Pancreas (tissue), 10 donors: ENCODE measurements around the gene DIP2C. TPM values are rescaled to one million over a fixed set of nuclear protein-coding genes. Genes with fewer than 3 reads are reported as not detected.
"Not testable (repeated sequence)": the region's sequence is repeated elsewhere in the genome, so short reads cannot be mapped to it uniquely, and the experiment has no call there.

ENCODE experiments used
- ATAC-seq, 4 donors: fragments of 200-7000 bp; cut with Tn5 transposase; one replicate each; pipeline versions ENCODE4 v1.8.0 to v1.9.1; 2020; ENCODE audit warnings: mild to moderate bottlenecking in 4 of 4, moderate library complexity in 4 of 4
- DNase-seq, 6 donors: peaks; one replicate each; pipeline ENCODE4 v3.0.0-alpha.2; 2020
- FAIRE-seq: peaks from 2 replicates; lab custom pipeline; 2012; peaks lifted over from hg19 to GRCh38; lab: Jason Lieb, UNC
- H3K27ac ChIP-seq, 4 donors: fragments of 200-600 bp; sonication (generic); 1 replicate in 3 of 4; 2 replicates in 1 of 4; pipeline versions ENCODE4 v1.5.0 to v1.8.0; 2020
- H3K27me3 ChIP-seq, 4 donors: fragments of 200-600 bp; one replicate each; pipeline ENCODE4 v1.8.0; 2021
- H3K36me3 ChIP-seq, 3 donors: fragments of 200-600 bp; sonication (generic) in 1 of 3; one replicate each; pipeline versions ENCODE4 v1.5.0 to v1.8.0; 2020 to 2021
- H3K4me1 ChIP-seq, 3 donors: fragments of 200-600 bp; one replicate each; pipeline ENCODE4 v1.8.0; 2021
- H3K4me3 ChIP-seq, 4 donors: fragments of 200-600 bp; sonication (generic) in 2 of 4; one replicate each; pipeline versions ENCODE4 v1.5.0 to v1.8.0; 2020 to 2021
- H3K9me3 ChIP-seq, 4 donors: fragments of 200-600 bp; one replicate each; pipeline ENCODE4 v1.8.0; 2021
- WGBS, 2 donors: extraction: QIAGEN DNeasy Blood & Tissue Kit; methylation state at CpG; one replicate each; pipeline ENCODE4 v1.1.7; 2013; 5-methylcytosine and 5-hydroxymethylcytosine counted together
- intact Hi-C, 3 donors: fragments of 100-400 bp; cut with DNase I; formaldehyde crosslinking; loops; one replicate each; pipeline versions ENCODE4 v1.11.1 to v1.14.2; 2022
- polyA plus RNA-seq, 2 donors: library from polyadenylated mRNA; stranded (reverse); fragments of 200-250 nt; gene quantifications; one replicate each; pipeline ENCODE4 v1.2.3, GENCODE V29; 2013
- total RNA-seq, 6 donors: library from RNA; stranded (reverse); fragmentation: NEBNext Ultra II Directional in 4 of 6; extraction: Animal tissue kit (Norgen Biotek cat#: 25700) in 4 of 6; gene quantifications; one replicate each; pipeline versions ENCODE4 v1.2.1 to v1.2.4, GENCODE V29; 2021 to 2023
- TF ChIP-seq, protein P1 (sequence below), 4 donors: fragments of 200-600 bp; sonication (generic) in 3 of 4; IDR thresholded peaks; one replicate each; pipeline versions ENCODE4 v1.5.0 to v1.8.0; 2021; ENCODE audit warnings: antibody characterized with exemption in 4 of 4
- donor health status: healthy with polysubstance abuse.
- donor health status: DM: no; HTN: no; CAD: no; lungs with moderate emphysema.
- donor health status: DM: no; HTN: no; CAD: no.
- donor health status: control.
- donor health status: control.
- donor health status: Bipolar disorder and iron deficiency.
- donor health status: DM: yes; HTN: yes; CAD: no.
- donor health status: DM: no; HTN: no; CAD: no.
- donor health status: DM: no; HTN: no; CAD: no.
- donor health status: DM: yes; HTN: yes; CAD: no.

The DIP2C gene
- total and polyA plus RNA-seq, 8 donors, result 4.3 to 11.8 (median 7.3) TPM

- H3K27me3 ChIP-seq, result no peaks in the 10 kb centered on the region
- H3K36me3 ChIP-seq, result no peaks in the 10 kb centered on the region
- no peaks in the 10 kb centered on the region for H3K4me1 ChIP-seq
- ATAC-seq (no peak), DNase-seq (no peak), FAIRE-seq (no peak)
- H3K4me3 ChIP-seq, result no peak overlapping the region
- 67 to 69% methylated on average over 9 of the region's 9 CpGs for WGBS, 2 donors
- intact Hi-C loops, result no loop called here
- H3K27ac ChIP-seq, result no peak overlapping the region
- TF ChIP-seq, protein P1, sequence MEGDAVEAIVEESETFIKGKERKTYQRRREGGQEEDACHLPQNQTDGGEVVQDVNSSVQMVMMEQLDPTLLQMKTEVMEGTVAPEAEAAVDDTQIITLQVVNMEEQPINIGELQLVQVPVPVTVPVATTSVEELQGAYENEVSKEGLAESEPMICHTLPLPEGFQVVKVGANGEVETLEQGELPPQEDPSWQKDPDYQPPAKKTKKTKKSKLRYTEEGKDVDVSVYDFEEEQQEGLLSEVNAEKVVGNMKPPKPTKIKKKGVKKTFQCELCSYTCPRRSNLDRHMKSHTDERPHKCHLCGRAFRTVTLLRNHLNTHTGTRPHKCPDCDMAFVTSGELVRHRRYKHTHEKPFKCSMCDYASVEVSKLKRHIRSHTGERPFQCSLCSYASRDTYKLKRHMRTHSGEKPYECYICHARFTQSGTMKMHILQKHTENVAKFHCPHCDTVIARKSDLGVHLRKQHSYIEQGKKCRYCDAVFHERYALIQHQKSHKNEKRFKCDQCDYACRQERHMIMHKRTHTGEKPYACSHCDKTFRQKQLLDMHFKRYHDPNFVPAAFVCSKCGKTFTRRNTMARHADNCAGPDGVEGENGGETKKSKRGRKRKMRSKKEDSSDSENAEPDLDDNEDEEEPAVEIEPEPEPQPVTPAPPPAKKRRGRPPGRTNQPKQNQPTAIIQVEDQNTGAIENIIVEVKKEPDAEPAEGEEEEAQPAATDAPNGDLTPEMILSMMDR (IDR thresholded peaks at IDR 0.05), result no peak
- H3K9me3 ChIP-seq, result no peaks in the 10 kb centered on the region
Observed at GRCh38 chr10:427761-428519, 261.5 kb downstream of the DIP2C start.

DNA sequence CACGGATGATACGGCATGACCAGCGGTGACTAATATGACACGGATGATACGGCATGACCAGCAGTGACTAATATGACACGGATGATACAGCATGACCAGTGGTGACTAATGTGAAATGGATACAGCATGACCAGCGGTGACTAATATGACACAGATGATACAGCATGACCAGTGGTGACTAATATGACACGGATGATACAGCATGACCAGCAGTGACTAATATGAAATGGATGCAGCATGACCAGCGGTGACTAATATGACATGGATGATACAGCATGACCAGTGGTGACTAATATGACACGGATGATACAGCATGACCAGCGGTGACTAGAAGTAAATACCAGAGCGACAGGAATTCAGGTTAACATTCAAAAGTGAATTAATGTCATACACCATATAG is 264.1 kb downstream of the DIP2C start:
- FAIRE-seq, H3K4me1 ChIP-seq, H3K4me3 ChIP-seq, H3K27ac ChIP-seq, intact Hi-C loops, H3K27me3 ChIP-seq, H3K36me3 ChIP-seq, ATAC-seq, DNase-seq, H3K9me3 ChIP-seq: not testable (repeated sequence)
- WGBS, 2 donors, result 96 to 98% methylated on average over 12 of the region's 12 CpGs

DNA sequence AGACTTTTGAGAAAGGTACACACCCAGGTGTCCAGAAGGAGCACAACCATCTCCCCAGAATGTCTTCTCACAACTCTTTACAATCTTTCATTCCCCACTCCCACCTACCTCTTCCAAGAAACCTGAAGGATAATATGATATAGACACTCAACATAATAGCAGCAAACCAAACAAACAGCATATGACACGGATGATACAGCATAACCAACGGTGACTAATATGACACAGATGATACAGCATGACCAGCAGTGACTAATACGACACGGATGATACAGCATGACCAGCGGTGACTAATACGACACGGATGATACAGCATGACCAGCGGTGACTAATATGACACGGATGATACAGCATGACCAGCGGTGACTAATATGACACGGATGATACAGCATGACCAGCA is 264.7 kb downstream of the DIP2C start:
- H3K27ac ChIP-seq, H3K4me1 ChIP-seq, DNase-seq, H3K27me3 ChIP-seq, H3K9me3 ChIP-seq, H3K36me3 ChIP-seq, ATAC-seq, H3K4me3 ChIP-seq, FAIRE-seq, intact Hi-C loops: not testable (repeated sequence)
- 95% methylated on average over 10 to 11 of the region's 11 CpGs for WGBS, 2 donors

DNA sequence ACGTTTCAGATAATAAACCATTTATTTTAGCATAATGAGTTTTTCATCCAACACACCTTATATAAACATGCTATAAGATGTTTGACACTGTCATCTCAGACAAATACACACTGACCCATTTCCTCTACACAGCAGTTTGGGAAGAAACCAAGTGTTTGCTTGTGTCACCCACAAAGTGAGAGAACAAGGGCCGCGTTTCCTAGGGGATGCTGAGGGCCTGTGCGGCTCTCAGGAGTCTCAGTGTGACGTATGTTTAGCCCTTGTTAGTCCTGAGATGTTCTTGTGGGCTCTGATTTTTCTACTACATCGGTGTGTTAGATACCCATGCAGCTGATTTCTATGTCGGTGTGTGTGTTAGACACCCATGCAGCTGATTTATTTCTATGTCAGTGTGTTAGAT is 266.3 kb downstream of the DIP2C start:
- TF ChIP-seq, protein P1 (IDR thresholded peaks at IDR 0.05), result no peak
- intact Hi-C loops, result no loop called here
- Histone ChIP-seq H3K4me1 (no peaks in the 10 kb centered on the region), H3K27me3 (no peaks in the 10 kb centered on the region), H3K27ac (no peak overlapping the region), H3K9me3 (no peaks in the 10 kb centered on the region), H3K36me3 (no peaks in the 10 kb centered on the region), H3K4me3 (no peak overlapping the region)
- WGBS, 2 donors, result 89 to 91% methylated on average over 7 of the region's 7 CpGs
- DNase-seq, result no peak
- FAIRE-seq, result no peak
- no peak for ATAC-seq

GRCh38 chr10:422675-423074 is 266.8 kb downstream of the DIP2C start:
- intact Hi-C loops, result no loop called here
- no peaks in the 10 kb centered on the region for H3K27me3 ChIP-seq
- DNase-seq (no peak), ATAC-seq (no peak), FAIRE-seq (no peak)
- TF ChIP-seq, protein P1 (IDR thresholded peaks at IDR 0.05), result no peak
- no peaks in the 10 kb centered on the region for H3K36me3 ChIP-seq
- H3K4me3 ChIP-seq, result no peak overlapping the region
- WGBS, 2 donors, result 85 to 86% methylated on average over 14 of the region's 14 CpGs
- no peaks in the 10 kb centered on the region for H3K9me3 ChIP-seq
- no peaks in the 10 kb centered on the region for H3K4me1 ChIP-seq
- H3K27ac ChIP-seq, result no peak overlapping the region

DNA sequence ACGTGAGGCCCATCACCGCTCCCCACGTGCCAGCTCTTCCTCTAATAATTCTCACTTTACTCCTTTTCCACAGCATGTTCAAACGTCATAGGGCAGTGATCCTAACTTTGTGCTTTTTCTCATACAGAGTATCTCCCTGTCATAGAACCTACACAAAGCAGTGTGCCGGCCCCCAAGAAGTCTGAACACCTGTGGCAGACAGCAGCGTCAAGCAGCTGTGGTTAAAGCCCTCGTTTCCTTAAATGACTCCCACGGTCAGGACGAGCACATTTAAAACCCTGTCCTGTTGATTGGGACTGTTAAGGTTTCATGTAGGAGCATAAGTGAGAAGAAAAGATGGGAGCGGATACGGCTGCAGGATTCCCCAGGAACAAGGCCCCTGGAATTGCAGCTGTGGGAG is 267.2 kb downstream of the DIP2C start:
- TF ChIP-seq, protein P1 (IDR thresholded peaks at IDR 0.05), result no peak
- intact Hi-C loops, result no loop called here
- WGBS, 2 donors, result 88 to 92% methylated on average over 11 of the region's 11 CpGs
- Histone ChIP-seq H3K4me1 (no peaks in the 10 kb centered on the region), H3K27ac (no peak overlapping the region), H3K4me3 (no peak overlapping the region), H3K27me3 (no peaks in the 10 kb centered on the region), H3K36me3 (no peaks in the 10 kb centered on the region), H3K9me3 (no peaks in the 10 kb centered on the region)
- DNase-seq (no peak), ATAC-seq (no peak), FAIRE-seq (no peak)
